ENCODE measurements around the gene ATXN10.

Gene ATXN10

GRCh38 chr22:45884201-45885062, 212.8 kb downstream of the ATXN10 start:
- Histone ChIP-seq H3K4me3 (ENCODE audit: low read depth, low read length) (no peak overlapping the region), H3K9me3 (ENCODE audit: severe bottlenecking) (no peaks in the 10 kb centered on the region), H3K36me3 (no peaks in the 10 kb centered on the region), H3K27ac (no peak overlapping the region), H3K27me3 (ENCODE audit: insufficient read depth, low read depth, severe bottlenecking) (peaks cover 48% of the 10 kb centered on the region)
- DNase-seq, result peak; percentile 6
- TF ChIP-seq, protein P1, sequence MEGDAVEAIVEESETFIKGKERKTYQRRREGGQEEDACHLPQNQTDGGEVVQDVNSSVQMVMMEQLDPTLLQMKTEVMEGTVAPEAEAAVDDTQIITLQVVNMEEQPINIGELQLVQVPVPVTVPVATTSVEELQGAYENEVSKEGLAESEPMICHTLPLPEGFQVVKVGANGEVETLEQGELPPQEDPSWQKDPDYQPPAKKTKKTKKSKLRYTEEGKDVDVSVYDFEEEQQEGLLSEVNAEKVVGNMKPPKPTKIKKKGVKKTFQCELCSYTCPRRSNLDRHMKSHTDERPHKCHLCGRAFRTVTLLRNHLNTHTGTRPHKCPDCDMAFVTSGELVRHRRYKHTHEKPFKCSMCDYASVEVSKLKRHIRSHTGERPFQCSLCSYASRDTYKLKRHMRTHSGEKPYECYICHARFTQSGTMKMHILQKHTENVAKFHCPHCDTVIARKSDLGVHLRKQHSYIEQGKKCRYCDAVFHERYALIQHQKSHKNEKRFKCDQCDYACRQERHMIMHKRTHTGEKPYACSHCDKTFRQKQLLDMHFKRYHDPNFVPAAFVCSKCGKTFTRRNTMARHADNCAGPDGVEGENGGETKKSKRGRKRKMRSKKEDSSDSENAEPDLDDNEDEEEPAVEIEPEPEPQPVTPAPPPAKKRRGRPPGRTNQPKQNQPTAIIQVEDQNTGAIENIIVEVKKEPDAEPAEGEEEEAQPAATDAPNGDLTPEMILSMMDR (IDR thresholded peaks at IDR 0.05; ENCODE audit: low read depth, low read length), result no peak

- Histone ChIP-seq H3K9me3 (ENCODE audit: severe bottlenecking) (no peaks in the 10 kb centered on the region), H3K36me3 (no peaks in the 10 kb centered on the region), H3K4me3 (ENCODE audit: low read depth, low read length) (no peak overlapping the region), H3K27me3 (ENCODE audit: insufficient read depth, low read depth, severe bottlenecking) (peaks cover 48% of the 10 kb centered on the region), H3K27ac (no peak overlapping the region)
- peak; percentile 2 for DNase-seq
- TF ChIP-seq, protein P1 (IDR thresholded peaks at IDR 0.05; ENCODE audit: low read depth, low read length), result no peak
Measured at GRCh38 chr22:45885171-45885840, 213.7 kb downstream of the ATXN10 start.

DNA sequence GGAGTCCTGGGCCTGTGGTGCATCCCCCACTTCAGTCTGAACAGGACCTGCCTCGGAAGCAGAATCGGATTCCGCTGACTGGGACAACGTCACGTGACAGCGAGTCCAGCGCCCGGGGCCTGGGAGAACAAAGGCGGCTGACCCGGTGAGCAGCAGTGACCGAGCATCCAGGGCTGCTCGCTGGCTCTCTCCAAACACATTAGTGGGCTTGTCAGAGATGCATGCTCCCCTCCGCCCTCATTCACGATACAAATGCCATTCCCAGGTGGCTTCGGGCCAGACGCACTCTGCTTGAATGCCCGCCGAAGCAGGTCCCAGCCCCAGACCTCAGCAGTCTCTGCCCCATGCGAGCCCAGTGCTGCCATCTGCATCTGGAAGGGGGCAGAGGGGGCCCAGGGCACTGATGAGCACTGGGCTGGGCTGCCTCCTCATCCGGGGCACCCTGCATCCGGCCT, 214.3 kb downstream of the ATXN10 start:
- no peak overlapping the region for H3K27ac ChIP-seq
- DNase-seq, result peak; percentile 4
- peaks cover 42% of the 10 kb centered on the region for H3K27me3 ChIP-seq (ENCODE audit: insufficient read depth, low read depth, severe bottlenecking)
- no peaks in the 10 kb centered on the region for H3K9me3 ChIP-seq (ENCODE audit: severe bottlenecking)
- no peak overlapping the region for H3K4me3 ChIP-seq (ENCODE audit: low read depth, low read length)
- H3K36me3 ChIP-seq, result no peaks in the 10 kb centered on the region
- TF ChIP-seq, protein P1 (IDR thresholded peaks at IDR 0.05; ENCODE audit: low read depth, low read length), result no peak

- no peaks in the 10 kb centered on the region for H3K36me3 ChIP-seq
- TF ChIP-seq, protein P1 (IDR thresholded peaks at IDR 0.05; ENCODE audit: low read depth, low read length), result no peak
- peaks cover 39% of the 10 kb centered on the region for H3K27me3 ChIP-seq (ENCODE audit: insufficient read depth, low read depth, severe bottlenecking)
- no peak overlapping the region for H3K27ac ChIP-seq
- no peak overlapping the region for H3K4me3 ChIP-seq (ENCODE audit: low read depth, low read length)
- H3K9me3 ChIP-seq (ENCODE audit: severe bottlenecking), result no peaks in the 10 kb centered on the region
- DNase-seq, result peak; percentile 1
Measured at GRCh38 chr22:45886540-45886939, 214.9 kb downstream of the ATXN10 start.

GRCh38 chr22:45887202-45888131, 215.8 kb downstream of the ATXN10 start:
- Histone ChIP-seq H3K36me3 (no peaks in the 10 kb centered on the region), H3K4me3 (ENCODE audit: low read depth, low read length) (no peak overlapping the region), H3K27ac (no peak overlapping the region), H3K27me3 (ENCODE audit: insufficient read depth, low read depth, severe bottlenecking) (peaks cover 40% of the 10 kb centered on the region), H3K9me3 (ENCODE audit: severe bottlenecking) (no peaks in the 10 kb centered on the region)
- peak; percentile 0 for DNase-seq
- TF ChIP-seq, protein P1 (IDR thresholded peaks at IDR 0.05; ENCODE audit: low read depth, low read length), result no peak
